ENCODE measurements around the gene SLC16A12.

SLC16A12 gene

GRCh38 chr10:89503652-89504370, 31.6 kb downstream of the SLC16A12 start:
- TF ChIP-seq CTCF (IDR thresholded peaks at IDR 0.05; ENCODE audit: control insufficient read depth, extremely low read depth, insufficient read depth), result no peak
- DNase-seq (ENCODE audit: low read depth), result no peak
- H3K4me3 ChIP-seq (ENCODE audit: low read depth, low read length), result no peak overlapping the region

GRCh38 chr10:89503151-89503550, 32.2 kb downstream of the SLC16A12 start:
- DNase-seq (ENCODE audit: low read depth), result no peak
- H3K4me3 ChIP-seq (ENCODE audit: low read depth, low read length), result no peak overlapping the region
- TF ChIP-seq CTCF (IDR thresholded peaks at IDR 0.05; ENCODE audit: control insufficient read depth, extremely low read depth, insufficient read depth), result no peak

- TF ChIP-seq CTCF (IDR thresholded peaks at IDR 0.05; ENCODE audit: control insufficient read depth, extremely low read depth, insufficient read depth), result no peak
- DNase-seq (ENCODE audit: low read depth), result no peak
- H3K4me3 ChIP-seq (ENCODE audit: low read depth, low read length), result no peak overlapping the region
Observed at GRCh38 chr10:89502549-89502948, 32.8 kb downstream of the SLC16A12 start.

GRCh38 chr10:89494575-89494974, 40.8 kb downstream of the SLC16A12 start:
- TF ChIP-seq CTCF (IDR thresholded peaks at IDR 0.05; ENCODE audit: control insufficient read depth, extremely low read depth, insufficient read depth), result no peak
- no peak for DNase-seq (ENCODE audit: low read depth)
- no peak overlapping the region for H3K4me3 ChIP-seq (ENCODE audit: low read depth, low read length)

GRCh38 chr10:89494068-89494467, 41.3 kb downstream of the SLC16A12 start:
- DNase-seq (ENCODE audit: low read depth), result no peak
- no peak for TF ChIP-seq CTCF (IDR thresholded peaks at IDR 0.05; ENCODE audit: control insufficient read depth, extremely low read depth, insufficient read depth)
- no peak overlapping the region for H3K4me3 ChIP-seq (ENCODE audit: low read depth, low read length)

- DNase-seq (ENCODE audit: low read depth), result no peak
- TF ChIP-seq CTCF (IDR thresholded peaks at IDR 0.05; ENCODE audit: control insufficient read depth, extremely low read depth, insufficient read depth), result no peak
- H3K4me3 ChIP-seq (ENCODE audit: low read depth, low read length), result no peak overlapping the region
Observed at GRCh38 chr10:89491932-89492331, 43.5 kb downstream of the SLC16A12 start.

Data from LNCaP clone FGC (cell line).